NCI-H187 (cell line): ENCODE measurements around the gene TMEM229B.
A peak's percentile ranks its signal among the peaks of the same experiment; 100 is the strongest.
"Not testable (repeated sequence)": the region's sequence is repeated elsewhere in the genome, so short reads cannot be mapped to it uniquely, and the experiment has no call there.

Experiments
- DNase-seq, 2 experiments: peaks; one replicate each; lab custom pipeline; 2025; lab: John Stamatoyannopoulos, UW

The TMEM229B gene

GRCh38 chr14:67456732-67457131 lies 31.8 kb downstream of the TMEM229B start:
- no peak for DNase-seq

GRCh38 chr14:67453575-67454300 lies 34.8 kb downstream of the TMEM229B start:
- no peak for DNase-seq

GRCh38 chr14:67451667-67452066 lies 36.9 kb downstream of the TMEM229B start:
- DNase-seq = not testable (repeated sequence)

GRCh38 chr14:67449096-67449495 lies 39.4 kb downstream of the TMEM229B start:
- no peak for DNase-seq

- DNase-seq = no peak
Observed at GRCh38 chr14:67447033-67447381, 41.5 kb downstream of the TMEM229B start.

- DNase-seq = no peak
Observed at GRCh38 chr14:67446371-67447032, 42.0 kb downstream of the TMEM229B start.

- DNase-seq = no peak
Observed at GRCh38 chr14:67444395-67444794, 44.1 kb downstream of the TMEM229B start.

- no peak for DNase-seq
Observed at GRCh38 chr14:67442139-67442906, 46.2 kb downstream of the TMEM229B start.

- DNase-seq = no peak
Observed at GRCh38 chr14:67441672-67442071, 46.8 kb downstream of the TMEM229B start.

GRCh38 chr14:67441256-67441655 lies 47.3 kb downstream of the TMEM229B start:
- no peak for DNase-seq

GRCh38 chr14:67440513-67440912 lies 48.0 kb downstream of the TMEM229B start:
- DNase-seq = no peak

GRCh38 chr14:67438969-67439368 lies 49.6 kb downstream of the TMEM229B start:
- DNase-seq = no peak

GRCh38 chr14:67436006-67436866 lies 52.3 kb downstream of the TMEM229B start:
- DNase-seq = no peak

- no peak for DNase-seq
Observed at GRCh38 chr14:67435603-67436002, 52.9 kb downstream of the TMEM229B start.

GRCh38 chr14:67432050-67432564 lies 56.4 kb downstream of the TMEM229B start:
- DNase-seq = no peak

GRCh38 chr14:67429510-67430205 lies 58.9 kb downstream of the TMEM229B start:
- no peak for DNase-seq

- no peak for DNase-seq
Observed at GRCh38 chr14:67428501-67429031, 60.0 kb downstream of the TMEM229B start.

- peak; percentile 46 to 81 for DNase-seq
Observed at GRCh38 chr14:67426983-67427606, 61.4 kb downstream of the TMEM229B start.

GRCh38 chr14:67426161-67426560 lies 62.4 kb downstream of the TMEM229B start:
- no peak for DNase-seq

GRCh38 chr14:67425608-67426007 lies 62.9 kb downstream of the TMEM229B start:
- DNase-seq = no peak
